ENCODE results near the gene AGPAT3.

GRCh38 chr21:43986544-43987451 is 121.8 kb downstream of the AGPAT3 start:
- no peak for TF ChIP-seq CTCF (IDR thresholded peaks at IDR 0.05; ENCODE audit: low read depth, low read length, poor library complexity, severe bottlenecking)
- TF ChIP-seq EZH2phosphoT487 (IDR thresholded peaks at IDR 0.05; ENCODE audit: borderline replicate concordance, low read length): no peak
